IMR-90 (cell line): ENCODE data around the gene CCDC88C.

Source experiments
- CEBPB ChIP-seq: IDR thresholded peaks from 2 replicates; pipeline ENCODE4 v1.6.1; 2012; ENCODE audit warnings: low read depth, low read length, improper control_type of control experiment
- CHD1 ChIP-seq: IDR thresholded peaks from 2 replicates; pipeline ENCODE4 v1.6.1; 2012; ENCODE audit warnings: low read depth, low read length, improper control_type of control experiment
- CTCF ChIP-seq: conservative IDR thresholded peaks from 2 replicates; pipeline ENCODE4 v1.5.1; 2012; ENCODE audit warnings: mild to moderate bottlenecking, low read depth, low read length, improper control_type of control experiment
- POLR2A ChIP-seq: IDR thresholded peaks from 2 replicates; pipeline ENCODE4 v1.6.1; 2012; ENCODE audit warnings: mild to moderate bottlenecking, low read depth, low read length
- RAD21 ChIP-seq: IDR thresholded peaks from 2 replicates; pipeline ENCODE4 v1.6.1; 2012; ENCODE audit warnings: low read length, improper control_type of control experiment
- RCOR1 ChIP-seq: IDR thresholded peaks from 2 replicates; pipeline ENCODE4 v1.6.1; 2012; ENCODE audit warnings: mild to moderate bottlenecking, low read length, improper control_type of control experiment; ENCODE audit not compliant: insufficient replicate concordance
- RFX5 ChIP-seq: IDR thresholded peaks from 2 replicates; pipeline ENCODE4 v1.8.0; 2012; ENCODE audit warnings: low read depth, mild to moderate bottlenecking, low read length, moderate library complexity
- SMC3 ChIP-seq: fragments of 150-350 bp; IDR thresholded peaks from 2 replicates; pipeline ENCODE4 v1.6.1; 2016; ENCODE audit warnings: low read depth, mild to moderate bottlenecking, antibody characterized with exemption, low read length, moderate library complexity
- USF2 ChIP-seq: fragments of 150-350 bp; IDR thresholded peaks from 2 replicates; pipeline ENCODE4 v1.6.1; 2017; ENCODE audit warnings: mild to moderate bottlenecking, antibody characterized with exemption, low read length, low read depth

GRCh38 chr14:91339076-91339475 is 78.5 kb downstream of the CCDC88C start:
- TF ChIP-seq USF2 (no peak), CTCF (no peak), CEBPB (no peak), SMC3 (no peak), POLR2A (no peak), RAD21 (no peak), RFX5 (no peak), RCOR1 (no peak), CHD1 (no peak)
